ENCODE data around the gene OXTR.

Gene OXTR

DNA sequence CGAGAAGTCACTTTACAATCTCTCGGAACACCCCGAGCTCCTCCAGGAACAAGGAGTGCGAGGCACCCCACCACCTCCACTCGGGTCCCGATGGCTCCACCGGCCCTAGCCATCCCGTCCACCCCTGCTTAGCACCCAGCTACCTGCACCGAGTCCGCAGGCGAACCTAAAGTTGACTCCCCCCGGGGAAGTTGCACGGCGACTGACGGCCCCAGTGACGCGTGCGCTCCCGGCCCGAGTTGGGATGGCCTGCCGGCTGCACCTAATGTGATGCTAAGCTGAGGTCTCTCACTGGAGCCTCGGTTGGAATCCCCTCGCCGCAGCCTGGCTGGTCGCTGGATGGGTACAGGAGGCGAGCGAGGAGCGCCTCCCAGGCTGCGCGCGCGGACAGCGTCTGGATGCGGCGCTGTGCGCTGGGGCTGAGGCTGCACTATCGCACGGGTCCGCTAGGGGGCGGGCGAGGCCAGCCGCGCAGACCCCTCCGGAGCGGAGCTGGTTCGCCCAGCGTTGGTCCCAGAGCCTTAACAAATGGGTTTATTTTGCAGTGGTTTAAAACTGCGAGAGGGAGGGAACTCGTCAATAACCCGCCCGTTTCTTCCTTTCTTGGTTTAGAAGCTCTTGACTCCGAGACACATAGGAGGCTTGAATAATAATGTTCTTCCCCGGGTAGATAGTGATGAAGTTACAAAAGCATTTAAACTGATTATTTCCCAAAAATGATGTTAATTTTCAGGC is at the start of gene OXTR:
TSS of gene OXTR (minus strand) at position 526 of the 735 bp plus-strand sequence. CDS start 1,426 bp downstream, outside the sequence.
- DNase-seq (ENCODE audit: low read depth in 2 of 2) = peak in 1 of 2 donors; percentile 30

DNA sequence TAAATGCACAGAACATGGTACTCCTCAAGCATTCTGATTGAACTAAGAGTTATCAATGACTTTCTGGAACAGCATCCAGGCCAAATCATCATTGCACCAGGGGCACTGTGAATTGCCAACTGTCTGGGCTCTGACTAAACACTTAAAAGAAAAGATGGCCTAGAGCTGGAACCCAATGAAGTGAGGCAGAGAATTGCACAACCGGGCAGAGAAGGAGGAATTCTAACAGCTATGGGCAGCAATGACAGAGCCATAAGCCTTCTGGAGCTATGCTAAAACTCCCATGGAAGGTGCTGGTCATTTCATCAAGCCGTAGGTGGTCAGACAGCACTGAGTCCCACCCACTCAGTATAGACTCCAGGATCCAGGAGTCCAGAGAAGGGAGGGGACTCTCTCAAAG is 48.1 kb upstream of the OXTR start:
- no peak for DNase-seq (ENCODE audit: low read depth in 2 of 2)

DNA sequence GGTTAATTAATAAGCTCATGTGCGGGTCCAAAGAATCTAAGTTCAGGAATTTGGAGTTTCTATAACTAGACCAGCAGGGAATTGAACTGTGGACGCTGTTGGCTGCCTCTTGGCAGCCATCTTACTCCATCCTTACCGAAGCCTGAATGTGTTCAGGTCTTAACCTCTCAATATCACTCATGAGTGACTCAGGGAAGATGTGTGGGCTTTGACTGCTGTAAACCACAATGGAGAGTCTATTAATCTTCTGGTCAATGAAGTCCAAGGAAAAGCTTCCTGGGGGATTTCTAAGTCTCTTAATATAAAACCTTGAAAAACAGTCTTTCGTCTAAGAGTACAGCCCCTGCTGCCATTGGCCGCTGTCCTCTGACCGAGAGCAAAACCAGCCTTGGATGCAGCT is 46.7 kb upstream of the OXTR start:
- DNase-seq (ENCODE audit: low read depth in 2 of 2) = no peak

DNA sequence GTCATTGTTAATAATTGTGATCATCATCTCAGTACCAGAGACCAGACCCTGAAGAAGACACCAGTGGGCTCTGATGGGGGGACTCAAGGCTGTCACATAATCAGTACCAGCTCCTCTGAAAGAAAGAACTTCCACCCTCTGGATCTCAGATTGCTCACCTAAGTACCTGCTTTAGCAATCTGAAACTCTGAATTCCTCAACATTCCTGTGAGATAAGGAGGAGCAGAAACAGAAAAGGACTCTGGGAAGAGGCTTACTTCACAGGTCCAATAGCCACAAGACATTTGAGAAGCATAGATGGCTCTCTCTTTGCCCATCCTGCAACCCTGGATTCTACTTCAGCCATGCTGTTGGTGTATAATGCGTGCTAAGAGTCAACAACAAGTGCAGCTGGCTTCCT is 44.0 kb upstream of the OXTR start:
- DNase-seq (ENCODE audit: low read depth in 2 of 2) = no peak

DNA sequence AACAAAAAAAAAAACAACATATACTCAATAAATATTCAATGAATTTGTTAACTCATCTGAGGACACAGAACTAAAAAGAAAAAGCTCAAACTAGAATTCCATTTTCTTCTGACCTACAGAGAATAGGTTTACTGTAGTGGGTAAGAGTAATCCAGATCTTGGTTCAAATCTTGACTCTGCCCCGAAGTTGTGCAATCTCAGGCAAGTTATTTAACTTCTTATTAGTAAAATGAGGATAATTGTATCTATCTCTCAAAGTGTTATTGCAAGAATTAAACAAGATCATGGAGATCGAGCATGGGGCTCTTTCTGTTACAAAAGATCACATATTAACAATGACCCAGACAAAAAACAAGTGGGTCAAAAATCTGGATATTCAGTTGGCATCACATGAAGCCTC is 41.1 kb upstream of the OXTR start:
- no peak for DNase-seq (ENCODE audit: low read depth in 2 of 2)

DNA sequence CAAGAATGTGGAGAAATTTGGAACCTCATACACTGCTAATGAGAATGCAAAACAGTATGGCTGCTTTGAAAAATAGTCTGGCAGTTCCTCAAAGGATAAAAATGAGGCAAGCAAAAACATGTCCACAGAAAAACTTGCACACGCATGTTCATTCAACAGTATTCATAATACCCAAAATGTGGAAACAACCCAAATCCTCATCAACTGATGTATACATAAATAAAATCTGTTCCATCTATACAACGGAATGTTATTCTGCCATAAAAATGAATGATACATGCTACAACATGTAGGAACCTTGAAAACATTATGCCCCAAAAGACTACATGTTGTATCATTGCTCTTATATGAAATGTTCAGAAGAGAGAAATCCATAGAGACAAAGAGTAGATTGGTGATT is 36.4 kb upstream of the OXTR start:
- DNase-seq (ENCODE audit: low read depth in 2 of 2) = no peak

DNA sequence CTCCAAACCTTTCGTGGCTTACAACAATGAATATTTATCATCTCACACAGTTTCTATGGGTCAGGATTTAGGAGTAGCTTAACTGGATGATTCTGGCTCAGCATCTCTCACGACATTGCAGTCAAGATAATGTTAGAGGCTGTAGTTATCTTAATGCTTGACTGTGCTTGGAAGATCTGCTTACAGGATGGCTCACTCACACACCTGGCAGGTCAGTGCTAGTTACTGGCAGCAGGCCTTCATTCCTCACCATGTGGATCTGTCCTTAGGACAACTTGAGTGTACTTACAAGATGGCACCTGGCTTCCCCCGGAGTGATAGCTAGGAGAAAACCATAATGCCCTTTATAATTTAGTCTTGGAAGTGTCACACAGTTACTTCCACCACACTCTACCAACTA is 32.8 kb upstream of the OXTR start:
- no peak for DNase-seq (ENCODE audit: low read depth in 2 of 2)

DNA sequence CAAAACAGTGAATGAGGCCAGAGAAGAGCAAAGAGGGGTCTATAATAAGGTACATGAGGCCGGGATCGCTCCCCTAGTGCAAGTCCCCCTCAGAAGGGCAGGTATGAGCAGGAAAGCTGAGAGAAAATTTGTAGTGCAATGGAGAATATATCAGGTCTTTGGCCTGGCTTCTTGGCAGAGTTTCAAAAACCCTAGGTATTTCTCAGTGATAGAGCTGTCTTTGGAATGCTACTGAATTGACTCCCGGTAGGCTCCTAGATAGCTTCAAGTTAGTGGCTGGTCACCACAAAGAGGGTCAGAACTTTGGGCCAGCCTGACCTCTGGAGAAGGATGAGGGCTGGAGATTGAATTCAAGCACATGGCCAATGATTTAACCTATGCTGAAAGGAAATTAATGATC is 30.6 kb upstream of the OXTR start:
- no peak for DNase-seq (ENCODE audit: low read depth in 2 of 2)

DNA sequence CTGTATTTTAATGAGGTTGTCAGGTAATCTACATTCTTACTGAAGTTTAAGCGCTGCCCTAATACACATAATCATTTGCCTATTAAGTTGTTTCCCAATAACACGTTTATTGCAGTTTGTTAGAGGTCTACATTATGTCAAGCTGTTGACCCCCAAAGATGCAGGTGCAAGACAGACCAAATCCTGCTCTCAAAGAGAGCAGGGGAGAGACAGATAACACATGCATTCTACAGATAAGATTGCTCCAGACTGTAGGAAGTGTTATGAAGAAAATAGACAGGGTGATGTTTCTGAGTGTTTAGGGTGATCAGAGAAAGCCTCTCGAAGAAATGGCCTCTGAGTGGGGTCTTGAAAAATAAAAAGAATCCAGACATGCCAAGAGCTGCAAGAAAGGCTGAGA is 24.8 kb upstream of the OXTR start:
- no peak for DNase-seq (ENCODE audit: low read depth in 2 of 2)

DNA sequence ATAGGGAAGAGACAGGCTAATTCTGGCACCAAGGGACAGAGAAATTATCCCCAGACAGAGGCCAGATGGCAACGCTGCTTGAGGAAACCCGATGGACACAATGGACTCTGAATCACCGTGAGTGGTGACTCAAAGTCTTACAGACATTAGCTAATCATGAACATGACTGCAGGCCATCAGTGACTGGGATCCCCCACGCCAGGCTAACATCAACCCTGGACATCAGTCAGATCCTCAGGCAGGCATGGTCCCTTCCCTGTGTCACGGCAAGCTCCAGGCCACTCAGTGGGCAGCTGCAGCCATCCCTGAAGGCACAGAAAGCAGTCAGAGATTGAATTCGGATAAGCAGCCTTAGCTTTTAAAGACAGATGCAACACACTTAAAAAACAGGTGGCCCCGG is 23.8 kb upstream of the OXTR start:
- no peak for DNase-seq (ENCODE audit: low read depth in 2 of 2)

DNA sequence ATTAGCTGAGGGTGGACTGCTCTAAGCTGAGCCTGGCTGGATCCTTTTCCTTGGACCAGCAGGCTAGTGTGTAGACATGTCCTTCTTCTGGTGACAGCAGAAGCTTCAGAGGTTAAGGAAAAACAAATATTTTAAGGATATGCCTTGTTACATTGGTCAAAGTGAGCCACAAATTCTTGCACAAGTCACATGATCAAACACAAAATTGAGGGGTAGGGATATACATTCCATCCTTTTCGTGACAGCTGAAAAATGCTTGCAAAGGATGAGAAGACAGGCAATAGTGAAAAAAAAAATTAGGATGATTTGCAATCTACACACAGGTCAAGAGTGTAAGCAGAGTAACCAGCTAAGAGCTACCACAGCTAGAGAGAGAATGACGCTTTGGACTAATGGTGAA is 21.1 kb upstream of the OXTR start:
- no peak for DNase-seq (ENCODE audit: low read depth in 2 of 2)

DNA sequence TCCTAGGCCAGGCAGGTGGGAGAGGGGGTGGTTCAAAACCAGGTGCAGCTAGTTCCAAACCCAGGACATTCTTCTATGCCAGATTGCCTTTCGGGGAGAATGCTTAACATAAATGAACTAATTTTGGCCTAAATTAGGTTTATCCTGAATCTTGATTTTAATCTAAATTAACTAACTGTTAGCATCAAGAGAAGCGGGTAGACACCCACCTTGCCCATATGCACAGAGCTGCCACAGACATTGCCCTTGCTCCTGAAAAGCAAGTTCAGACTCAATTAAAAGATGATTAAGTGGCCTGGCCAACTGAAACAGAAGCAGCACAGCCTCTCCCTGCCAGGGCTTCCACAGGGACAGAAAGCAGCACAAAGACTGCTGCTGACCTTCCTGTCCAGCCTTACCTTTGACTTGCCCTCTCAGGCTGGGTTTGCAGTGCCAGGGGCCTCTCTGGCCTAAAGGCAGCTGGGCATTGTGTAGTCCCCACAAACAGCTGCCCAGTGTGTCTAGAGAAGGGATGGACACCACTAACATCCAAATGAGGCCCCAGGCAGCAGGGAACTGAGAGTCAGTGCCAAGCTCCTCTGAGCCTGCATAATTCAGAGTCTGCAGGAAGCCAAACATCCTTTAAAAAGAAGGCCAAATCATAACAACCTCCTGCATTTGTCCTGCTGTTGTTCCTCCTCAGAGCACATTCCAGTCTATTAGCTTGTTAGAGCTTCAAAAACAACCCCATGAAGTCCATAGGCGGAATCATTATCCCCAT is 15.4 kb upstream of the OXTR start:
- no peak for DNase-seq (ENCODE audit: low read depth in 2 of 2)

DNA sequence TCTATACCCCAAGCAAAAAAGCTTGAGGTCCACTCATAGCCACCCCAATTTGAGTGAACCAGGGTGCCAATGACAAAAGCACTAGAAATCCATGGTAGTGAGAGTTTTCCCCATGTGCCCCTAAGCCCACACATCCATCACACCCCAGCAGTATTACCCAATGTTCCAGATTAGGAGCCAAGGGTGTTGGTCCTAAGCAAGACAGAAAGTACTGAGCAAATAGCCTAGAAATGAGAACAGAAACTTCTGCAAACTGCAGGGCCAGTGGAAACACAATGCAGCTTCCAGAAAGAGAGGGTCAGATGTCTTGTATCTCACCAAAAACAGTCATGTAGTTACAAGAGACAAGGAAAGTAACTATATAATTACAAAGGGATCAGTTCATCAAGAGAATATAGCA is 10.9 kb upstream of the OXTR start:
- no peak for DNase-seq (ENCODE audit: low read depth in 2 of 2)

DNA sequence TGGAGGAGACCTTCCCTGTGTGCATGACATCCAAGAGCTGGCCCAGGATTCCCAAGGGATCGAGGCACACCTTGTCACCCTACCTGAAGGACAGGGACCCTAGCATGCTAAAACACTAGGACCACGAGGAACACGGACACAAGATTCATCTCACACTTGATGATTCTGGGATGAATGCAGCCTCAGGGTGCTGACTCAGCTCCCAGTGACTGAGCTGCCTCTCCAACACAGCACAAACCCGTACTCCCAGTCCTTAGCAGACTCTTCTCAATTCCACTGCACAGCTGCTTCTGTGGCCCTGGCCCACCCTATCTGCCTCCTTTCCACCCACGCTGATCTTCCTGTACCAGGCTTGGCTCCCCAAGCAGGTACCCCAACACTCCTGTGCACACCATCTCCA is 9.1 kb upstream of the OXTR start:
- no peak for DNase-seq (ENCODE audit: low read depth in 2 of 2)

DNA sequence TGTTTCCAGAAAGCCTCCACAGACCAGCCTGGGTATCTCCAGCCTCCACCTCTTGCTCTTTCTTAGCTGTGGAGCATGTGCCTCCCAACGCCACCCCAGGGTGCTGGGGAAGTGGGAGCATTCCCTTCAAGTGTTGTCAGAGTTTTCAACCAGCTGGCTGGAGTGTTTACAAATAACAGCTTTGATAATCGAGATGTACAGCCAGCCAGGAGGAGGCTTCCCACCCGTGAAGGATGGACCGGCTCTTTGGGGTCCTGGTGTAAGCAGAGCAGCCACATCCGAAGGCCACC is 8.5 kb upstream of the OXTR start:
- no peak for DNase-seq (ENCODE audit: low read depth in 2 of 2)

DNA sequence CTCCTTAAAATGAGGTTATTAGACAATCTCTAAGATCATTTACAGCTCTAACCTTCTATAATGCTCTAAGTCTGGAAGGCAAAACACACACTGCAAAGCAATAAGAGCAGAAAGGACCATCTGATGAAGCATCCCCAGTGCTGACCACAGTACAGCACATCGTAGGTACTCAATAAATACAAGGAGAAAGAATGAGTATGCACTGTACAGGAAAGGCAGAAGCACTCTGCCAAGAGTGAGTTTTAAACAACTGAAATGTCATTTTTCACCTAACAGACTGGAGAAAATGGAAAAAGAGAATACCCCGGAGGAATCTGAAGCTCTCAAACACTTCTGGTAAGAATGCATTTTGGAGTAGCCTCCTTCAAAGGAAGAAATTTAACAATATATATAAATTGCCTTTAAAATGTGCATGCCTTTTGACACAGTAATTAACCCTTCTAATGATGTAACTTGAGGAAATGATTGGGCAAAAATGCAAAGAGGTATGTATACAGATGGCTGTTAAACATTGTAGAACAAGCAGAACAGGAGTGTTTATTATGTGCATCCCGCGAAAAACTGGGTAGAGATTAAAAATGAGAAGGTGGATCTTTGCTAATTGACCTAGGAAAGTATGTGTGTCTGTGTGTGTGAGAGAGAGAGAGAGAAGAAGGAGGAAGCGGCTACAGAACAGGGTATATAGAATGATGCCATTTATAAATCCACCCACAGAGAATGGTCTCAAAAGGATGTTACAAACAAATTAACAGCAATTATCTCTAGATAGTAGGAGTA is 8.0 kb upstream of the OXTR start:
- DNase-seq (ENCODE audit: low read depth in 2 of 2) = no peak

DNA sequence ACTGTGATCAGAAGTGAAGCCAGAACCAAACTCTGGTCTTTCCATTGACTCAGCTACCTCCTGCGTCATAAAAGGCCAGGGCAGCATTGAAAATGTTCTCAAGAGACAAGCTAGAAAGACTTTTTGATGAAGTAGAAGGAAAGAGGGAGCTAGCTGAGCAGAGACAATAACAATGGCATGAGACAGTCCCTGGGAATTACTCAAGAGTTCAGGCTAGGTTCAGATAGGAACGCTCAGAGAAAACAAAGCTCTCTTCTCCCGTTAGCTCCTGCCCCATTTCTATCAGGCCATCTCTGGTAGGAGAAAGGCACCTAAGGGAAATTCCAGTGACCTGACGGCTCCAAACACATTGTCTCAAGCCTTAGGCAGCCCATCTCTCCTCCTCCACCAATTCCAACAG is 7.0 kb upstream of the OXTR start:
- no peak for DNase-seq (ENCODE audit: low read depth in 2 of 2)

DNA sequence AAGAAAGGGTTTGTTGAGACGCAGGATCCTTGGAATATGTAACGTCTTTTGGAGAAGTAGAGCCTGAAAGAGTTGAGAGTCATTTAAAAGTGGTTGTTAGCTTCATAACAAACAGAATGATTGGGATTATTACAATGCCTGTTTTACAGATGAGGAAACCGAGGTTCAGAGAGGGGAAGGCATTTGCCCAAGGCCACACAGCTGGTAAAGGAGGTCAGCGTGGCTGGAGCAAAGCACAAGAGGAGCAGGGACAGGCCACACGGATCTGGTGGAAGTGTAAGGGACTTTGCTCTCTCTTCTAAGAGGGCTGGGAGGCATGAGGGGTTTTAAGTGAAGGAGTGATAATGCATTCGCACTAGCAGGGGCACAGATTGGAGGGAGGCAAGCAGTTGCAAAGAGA is 6.2 kb upstream of the OXTR start:
- no peak for DNase-seq (ENCODE audit: low read depth in 2 of 2)

DNA sequence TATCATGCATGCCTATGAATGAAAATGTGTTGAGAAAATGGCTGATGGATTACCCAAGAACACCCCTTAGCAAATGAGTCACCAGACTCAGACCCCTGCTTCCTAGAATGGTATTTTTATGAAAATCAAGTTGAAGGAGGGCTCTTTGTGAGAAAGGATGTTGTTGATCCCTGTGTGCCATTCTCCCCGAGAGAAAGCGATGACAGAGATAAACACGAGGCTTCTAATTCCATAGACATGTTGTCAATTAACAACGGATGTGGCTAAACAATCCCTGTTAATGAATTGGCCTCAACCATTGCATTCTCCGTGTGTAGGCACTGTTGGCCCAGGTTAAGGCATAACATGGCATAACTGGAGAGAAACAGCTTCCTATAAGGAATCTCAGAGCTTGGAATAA is 5.8 kb upstream of the OXTR start:
- DNase-seq (ENCODE audit: low read depth in 2 of 2) = no peak

DNA sequence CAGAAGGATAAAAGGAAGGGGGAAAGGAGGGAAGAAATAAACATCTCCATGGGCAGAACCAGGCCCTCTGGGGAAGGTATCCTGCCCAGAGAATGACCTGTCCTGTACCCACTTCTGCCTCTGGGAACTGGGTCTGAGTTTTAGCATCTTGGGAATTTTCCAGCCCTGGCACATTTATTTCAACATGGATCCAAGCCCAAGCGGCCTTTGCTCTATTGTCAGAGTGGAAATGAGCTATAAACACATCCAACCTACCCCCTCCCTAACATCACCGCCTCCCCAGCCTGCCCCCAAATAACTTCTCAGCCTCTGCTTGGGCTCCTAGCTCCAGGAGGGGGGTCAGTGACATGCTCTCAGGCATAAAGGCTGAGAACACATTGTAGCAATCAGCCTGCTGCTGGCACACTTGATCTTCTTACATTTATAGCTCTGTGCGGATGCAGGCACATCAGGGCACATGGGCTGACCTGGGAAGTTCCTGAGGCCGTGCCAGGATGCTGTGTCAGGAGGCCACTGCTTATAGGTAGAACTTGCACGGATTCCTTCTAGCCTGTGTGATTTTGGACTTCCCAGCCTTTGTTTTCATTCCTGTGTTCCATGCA is 4.6 kb upstream of the OXTR start:
- no peak for DNase-seq (ENCODE audit: low read depth in 2 of 2)

DNA sequence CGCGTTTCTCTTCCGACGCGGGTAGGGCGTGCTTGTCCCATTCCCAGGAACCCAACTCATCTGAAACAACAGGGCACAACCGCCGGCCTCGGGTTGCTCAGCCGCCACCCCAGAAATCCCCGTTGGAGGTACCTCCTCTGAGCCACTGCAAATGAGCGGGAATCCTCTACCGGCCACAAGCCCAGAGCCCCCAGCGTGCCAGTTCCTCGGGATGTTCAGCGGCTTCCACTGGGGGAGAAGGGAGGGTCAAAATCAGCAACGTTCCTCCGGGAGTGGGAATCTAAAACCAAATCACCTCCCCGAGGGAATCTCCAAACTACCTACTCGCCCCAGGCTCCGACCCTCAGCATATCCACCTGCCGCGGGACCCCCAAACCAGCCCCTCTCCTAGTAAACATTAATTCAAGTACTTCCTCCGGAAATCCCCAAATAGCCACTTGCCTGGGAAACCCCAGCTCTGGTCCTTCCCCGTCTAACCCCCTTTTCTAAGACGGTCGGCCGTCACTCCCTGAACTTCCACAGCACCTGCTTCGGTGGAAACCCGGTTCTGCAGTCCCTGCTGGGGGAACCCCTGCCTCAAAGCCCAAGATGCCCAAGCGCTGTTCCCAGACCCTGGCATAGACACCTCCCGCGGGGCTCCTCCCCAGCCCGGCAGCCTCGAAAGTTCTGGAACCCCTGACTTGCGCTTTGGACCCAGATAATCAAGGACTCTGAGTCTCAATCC is 887 bp downstream of the OXTR start:
- DNase-seq (ENCODE audit: low read depth in 2 of 2) = no peak

Data from stimulated activated CD4-positive, alpha-beta T cell treated with anti-CD3 and anti-CD28 coated beads, Interleukin-1b, Interleukin-23, amount 100 ng/mL, for 1 hour (primary cell).